Forelimb muscle (tissue), 1 donor: ENCODE data around the gene PNMA6E. TPM values are rescaled to one million over a fixed set of nuclear protein-coding genes. Genes with fewer than 3 reads are reported as not detected.

Source experiments
- DNase-seq: peaks from one replicate; pipeline ENCODE4 v3.0.0-alpha.2; 2013; ENCODE audit warnings: low read depth
- polyA plus RNA-seq: library from polyadenylated mRNA; unstranded; fragments of 120-200 nt; gene quantifications from one replicate; pipeline ENCODE4 v1.2.1, GENCODE V29; 2013; ENCODE audit not compliant: insufficient read length

PNMA6E gene
- polyA plus RNA-seq, 1 donor: not detected

GRCh38 chrX:153435845-153436244, 34.7 kb upstream of the PNMA6E start:
- DNase-seq: no peak

- DNase-seq: no peak
These were observed 33.7 kb upstream of the PNMA6E start for GRCh38 chrX:153434801-153435200.

GRCh38 chrX:153433781-153434285, 32.7 kb upstream of the PNMA6E start:
- no peak for DNase-seq

- no peak for DNase-seq
These were observed 32.1 kb upstream of the PNMA6E start for GRCh38 chrX:153433161-153433680.

- DNase-seq: no peak
These were observed 29.6 kb upstream of the PNMA6E start for GRCh38 chrX:153430796-153431195.

GRCh38 chrX:153426204-153426603, 25.1 kb upstream of the PNMA6E start:
- no peak for DNase-seq

- DNase-seq: no peak
These were observed 22.5 kb upstream of the PNMA6E start for GRCh38 chrX:153423652-153424051.

- no peak for DNase-seq
These were observed 20.7 kb upstream of the PNMA6E start for GRCh38 chrX:153421856-153422255.

GRCh38 chrX:153420851-153421599, 19.9 kb upstream of the PNMA6E start:
- no peak for DNase-seq

- DNase-seq: no peak
These were observed 16.5 kb upstream of the PNMA6E start for GRCh38 chrX:153417637-153418036.

GRCh38 chrX:153416781-153417450, 15.8 kb upstream of the PNMA6E start:
- no peak for DNase-seq

- no peak for DNase-seq
These were observed 13.8 kb upstream of the PNMA6E start for GRCh38 chrX:153414856-153415510.

- DNase-seq: no peak
These were observed 12.6 kb upstream of the PNMA6E start for GRCh38 chrX:153413731-153414130.

GRCh38 chrX:153412746-153413720, 11.9 kb upstream of the PNMA6E start:
- no peak for DNase-seq

- DNase-seq: no peak
These were observed 10.9 kb upstream of the PNMA6E start for GRCh38 chrX:153411988-153412574.

GRCh38 chrX:153411255-153411987, 10.3 kb upstream of the PNMA6E start, which contains the start of gene ZFP92:
TSS of gene ZFP92 (plus strand) at chrX:153411472. CDS start at chrX:153418323, 6,851 bp downstream.
- DNase-seq: no peak

GRCh38 chrX:153410888-153411254, 9.7 kb upstream of the PNMA6E start:
- DNase-seq: no peak

- DNase-seq: no peak
These were observed 9.2 kb upstream of the PNMA6E start for GRCh38 chrX:153410373-153410772.

- no peak for DNase-seq
These were observed 8.4 kb upstream of the PNMA6E start for GRCh38 chrX:153409414-153410101.
